C1 segment of cervical spinal cord (tissue), 14 donors: Measurements from ENCODE around the gene MS4A12.
"Not testable (repeated sequence)": the region's sequence is repeated elsewhere in the genome, so short reads cannot be mapped to it uniquely, and the experiment has no call there.

ENCODE experiments used
- DNase-seq, 14 donors: peaks; one replicate each; lab custom pipeline; 2025; lab: John Stamatoyannopoulos, UW

The MS4A12 gene, protein sequence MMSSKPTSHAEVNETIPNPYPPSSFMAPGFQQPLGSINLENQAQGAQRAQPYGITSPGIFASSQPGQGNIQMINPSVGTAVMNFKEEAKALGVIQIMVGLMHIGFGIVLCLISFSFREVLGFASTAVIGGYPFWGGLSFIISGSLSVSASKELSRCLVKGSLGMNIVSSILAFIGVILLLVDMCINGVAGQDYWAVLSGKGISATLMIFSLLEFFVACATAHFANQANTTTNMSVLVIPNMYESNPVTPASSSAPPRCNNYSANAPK

DNA sequence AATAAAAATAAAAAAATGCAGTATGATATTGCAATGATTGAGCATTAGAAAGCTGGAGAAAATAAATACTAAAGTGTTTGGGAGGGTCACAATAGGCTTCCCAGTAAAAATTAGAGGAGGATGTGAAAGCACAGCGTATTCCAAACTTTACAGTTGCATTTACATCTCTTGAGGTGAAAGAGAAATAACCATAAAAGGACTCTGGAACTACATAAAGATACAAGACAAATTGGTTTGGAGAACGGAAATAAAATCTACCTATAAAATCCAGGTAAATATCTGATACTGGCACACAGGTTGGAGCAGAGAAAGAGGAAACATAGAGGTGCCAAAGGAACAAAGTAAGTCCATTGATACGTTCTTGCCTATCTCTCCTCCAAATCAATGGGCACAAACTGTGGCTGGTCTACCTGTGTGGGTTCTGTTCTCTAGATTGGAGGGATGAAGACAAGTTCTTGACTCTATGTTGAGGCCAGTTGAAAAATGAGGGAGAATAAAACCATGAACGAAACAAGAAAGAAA lies at the start of gene MS4A12:
MS4A12 (plus strand) TSS at position 291 of the 522 bp plus-strand sequence. CDS start 4,541 bp downstream, outside the sequence.
- no peak for DNase-seq

DNA sequence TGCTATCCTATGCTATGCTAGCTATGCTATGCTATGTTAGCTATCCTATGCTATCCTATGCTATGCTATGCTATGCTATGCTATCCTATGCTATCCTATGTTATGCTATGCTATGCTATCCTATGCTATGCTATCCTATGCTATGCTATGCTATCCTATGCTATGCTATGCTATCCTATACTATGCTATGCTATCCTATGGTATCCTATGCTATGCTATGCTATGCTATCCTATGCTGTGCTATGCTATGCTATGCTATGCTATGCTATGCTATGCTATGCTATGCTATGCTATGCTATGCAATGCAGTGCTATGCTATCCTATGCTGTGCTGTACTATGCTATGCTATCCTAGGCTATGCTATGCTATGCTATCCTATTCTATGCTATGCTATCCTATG lies 45.5 kb upstream of the MS4A12 start:
- no peak for DNase-seq

DNA sequence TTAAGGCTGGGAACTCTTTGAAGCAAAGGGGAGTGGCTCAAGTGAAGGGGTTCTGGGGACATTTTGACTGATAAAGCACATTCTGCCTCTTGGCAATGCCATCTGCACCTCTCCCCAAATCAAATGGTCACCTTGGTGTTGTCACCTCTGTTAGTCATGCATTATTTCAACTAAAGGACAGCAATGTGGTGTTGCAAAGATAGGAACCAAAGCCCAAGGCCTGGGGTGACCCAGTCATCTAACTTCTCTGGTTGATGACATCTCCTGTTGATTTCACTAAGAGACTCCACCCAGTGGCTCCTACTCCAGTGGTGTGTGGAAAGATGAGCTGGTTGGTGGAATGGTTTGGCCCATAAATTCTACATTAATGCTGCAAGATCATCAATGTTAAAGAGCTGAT lies 44.7 kb upstream of the MS4A12 start:
- no peak for DNase-seq

DNA sequence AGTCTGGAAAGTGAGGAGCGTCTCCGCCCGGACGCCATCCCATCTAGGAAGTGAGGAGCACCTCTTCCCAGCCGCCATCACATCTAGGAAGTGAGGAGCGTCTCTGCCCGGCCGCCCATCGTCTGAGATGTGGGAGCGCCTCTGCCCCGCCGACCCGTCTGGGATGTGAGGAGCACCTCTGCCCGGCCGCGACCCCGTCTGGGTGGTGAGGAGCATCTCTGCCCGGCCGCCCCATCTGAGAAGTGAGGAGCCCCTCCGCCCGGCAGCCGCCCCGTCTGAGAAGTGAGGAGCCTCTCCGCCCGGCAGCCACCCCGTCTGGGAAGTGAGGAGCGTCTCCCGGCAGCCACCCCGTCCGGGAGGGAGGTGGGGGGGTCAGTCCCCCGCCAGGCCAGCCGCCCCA lies 41.4 kb upstream of the MS4A12 start:
- not testable (repeated sequence) for DNase-seq

DNA sequence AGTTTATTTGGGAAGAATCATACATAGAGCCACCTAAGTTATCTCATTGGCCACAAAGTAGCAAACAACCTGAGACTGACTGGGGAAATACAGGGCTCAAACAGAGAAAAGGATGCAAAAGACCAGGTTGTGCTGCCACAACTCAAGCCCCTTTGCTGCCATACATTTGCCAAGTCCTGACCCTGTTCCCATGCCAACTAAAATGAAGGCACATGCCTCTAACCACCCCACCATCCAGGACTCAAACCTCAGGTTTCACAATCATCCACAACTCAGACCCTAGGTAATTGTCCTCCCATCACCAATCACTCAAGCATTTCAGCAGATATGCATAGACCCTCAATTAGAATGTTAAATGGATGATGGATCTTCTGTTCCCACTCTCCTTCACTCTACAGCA lies 38.4 kb upstream of the MS4A12 start:
- DNase-seq: no peak

DNA sequence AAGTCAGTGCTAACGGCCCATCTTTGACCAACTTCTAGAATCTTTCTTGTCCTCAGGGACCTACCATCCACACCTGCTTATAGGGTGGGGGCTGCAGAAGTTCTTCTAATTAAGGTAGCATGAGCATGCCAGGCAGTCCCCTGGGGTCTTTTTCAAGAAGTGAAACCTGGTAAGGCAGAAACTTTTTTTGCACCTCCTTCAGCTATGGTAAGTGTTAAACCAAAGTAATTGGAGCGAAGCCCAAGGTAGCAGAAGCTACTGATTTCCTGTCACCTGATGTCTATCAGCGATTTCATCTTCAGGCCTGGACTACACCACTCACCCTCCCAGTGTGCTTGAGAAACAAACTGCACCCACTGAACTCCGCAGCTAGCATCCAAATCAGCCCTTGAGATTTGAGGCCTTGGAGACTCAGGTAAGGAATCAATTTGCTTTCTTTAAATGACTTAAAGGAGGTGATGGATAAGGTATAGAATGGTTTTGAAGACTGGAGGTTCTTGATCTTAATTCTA lies 37.0 kb upstream of the MS4A12 start, which contains the start of gene MS4A1:
MS4A1 (plus strand) TSS at position 317 of the 512 bp plus-strand sequence. CDS start 6,528 bp downstream, outside the sequence.
- DNase-seq: no peak

DNA sequence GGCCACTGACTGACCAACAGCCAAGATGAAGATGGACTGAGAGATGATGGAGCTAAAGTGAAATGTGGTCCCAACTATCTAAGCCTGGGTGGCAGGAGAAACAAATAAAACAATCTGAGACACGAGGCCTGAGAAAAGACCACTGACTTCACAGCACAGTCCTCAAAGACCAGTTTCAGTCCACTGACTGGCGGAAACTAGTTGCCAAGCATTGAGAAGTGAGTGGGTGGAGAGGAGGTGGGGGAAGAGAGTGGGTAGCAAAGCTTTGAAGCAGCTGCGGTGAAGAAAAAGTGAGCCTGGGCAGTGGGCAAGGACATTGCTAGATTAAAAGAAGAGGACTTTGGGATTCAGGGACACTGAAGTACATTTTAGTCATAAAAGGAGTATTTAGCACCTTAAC lies 35.0 kb upstream of the MS4A12 start:
- no peak for DNase-seq

DNA sequence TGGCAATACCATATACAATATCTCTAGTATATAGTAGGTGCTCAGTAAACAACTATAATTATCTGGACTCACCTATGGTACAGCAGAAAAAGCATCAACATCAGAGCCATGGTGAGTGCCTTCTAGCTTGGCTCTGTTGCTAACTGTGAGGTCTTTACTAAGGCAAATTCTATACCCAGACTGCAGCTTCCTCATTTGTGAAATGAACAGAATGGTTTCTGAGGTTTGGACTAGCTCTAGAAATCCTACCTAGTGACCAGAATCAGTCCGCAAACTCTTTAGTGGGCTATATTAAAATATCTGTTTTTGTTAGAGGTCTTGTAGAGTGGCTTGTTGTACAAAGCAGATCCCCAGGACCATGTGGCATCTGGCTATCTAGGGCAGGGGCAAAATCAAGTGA lies 33.2 kb upstream of the MS4A12 start:
- no peak for DNase-seq

DNA sequence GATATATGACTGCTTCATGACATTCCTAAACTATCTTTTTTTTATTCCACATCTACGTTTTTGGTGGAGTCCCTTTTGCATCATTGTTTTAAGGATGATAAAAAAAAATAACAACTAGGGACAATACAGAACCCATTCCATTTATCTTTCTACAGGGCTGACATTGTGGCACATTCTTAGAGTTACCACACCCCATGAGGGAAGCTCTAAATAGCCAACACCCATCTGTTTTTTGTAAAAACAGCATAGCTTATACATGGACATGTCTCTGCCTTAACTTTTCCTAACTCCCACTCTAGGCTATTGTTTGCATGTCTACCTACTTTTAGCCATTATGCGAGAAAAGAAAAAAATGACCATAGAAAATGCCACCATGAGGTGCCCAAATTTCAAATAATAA lies 23.7 kb upstream of the MS4A12 start:
- no peak for DNase-seq

DNA sequence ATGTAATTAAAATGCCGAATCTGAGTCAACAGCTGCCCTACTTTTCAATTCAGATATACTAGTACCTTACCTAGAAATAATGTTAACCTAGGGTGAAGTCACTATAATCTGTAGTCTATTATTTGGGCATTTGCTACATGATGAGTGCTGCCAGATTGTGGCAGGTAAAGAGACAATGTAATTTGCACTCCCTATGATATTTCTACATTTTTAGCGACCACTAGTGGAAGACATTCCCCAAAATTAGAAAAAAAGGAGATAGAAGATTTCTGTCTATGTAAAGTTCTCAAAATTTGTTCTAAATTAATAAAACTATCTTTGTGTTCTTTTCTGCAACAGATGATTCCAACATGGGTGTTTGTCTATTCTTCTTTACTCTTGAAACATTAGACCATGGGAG lies 22.9 kb upstream of the MS4A12 start:
- DNase-seq: no peak

DNA sequence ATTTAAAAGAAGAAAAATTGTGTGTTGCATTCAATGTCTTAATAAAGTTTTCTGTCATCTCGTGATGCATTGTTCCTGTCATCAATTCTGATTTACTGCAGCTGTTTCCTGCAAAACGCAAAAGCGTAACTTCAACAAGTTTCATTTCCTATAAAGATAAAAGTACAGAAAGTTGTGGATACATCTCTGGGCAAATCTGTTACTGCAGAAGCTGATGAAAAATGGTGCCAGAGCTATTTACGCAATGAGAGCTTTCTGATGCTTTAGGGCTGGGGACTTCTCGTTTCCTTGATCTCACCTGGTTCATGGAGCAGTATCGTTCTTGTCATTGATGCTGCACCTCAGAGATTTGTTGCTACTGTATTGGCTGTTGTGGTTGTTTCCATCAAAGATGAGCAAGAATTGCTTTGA lies 15.5 kb upstream of the MS4A12 start:
- DNase-seq: no peak

DNA sequence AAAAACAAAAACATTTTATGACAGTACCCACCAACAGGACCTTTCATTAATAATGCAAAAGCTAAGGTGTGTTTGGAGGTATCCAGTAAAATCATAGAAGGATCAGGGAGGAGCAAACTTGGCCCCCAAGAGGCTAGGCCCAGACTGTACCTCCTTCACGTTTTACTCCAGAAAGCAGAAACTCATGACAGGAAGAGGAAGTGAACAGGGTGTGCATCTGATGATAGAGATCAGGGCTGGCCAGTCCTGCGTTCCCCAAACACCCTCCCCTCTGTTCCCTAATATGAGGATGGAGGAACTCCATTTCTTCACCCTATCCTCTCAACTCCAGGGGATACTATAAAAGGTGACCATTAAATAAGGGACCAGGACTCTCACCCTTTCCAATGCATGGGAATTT lies 10.2 kb upstream of the MS4A12 start:
- DNase-seq: no peak

DNA sequence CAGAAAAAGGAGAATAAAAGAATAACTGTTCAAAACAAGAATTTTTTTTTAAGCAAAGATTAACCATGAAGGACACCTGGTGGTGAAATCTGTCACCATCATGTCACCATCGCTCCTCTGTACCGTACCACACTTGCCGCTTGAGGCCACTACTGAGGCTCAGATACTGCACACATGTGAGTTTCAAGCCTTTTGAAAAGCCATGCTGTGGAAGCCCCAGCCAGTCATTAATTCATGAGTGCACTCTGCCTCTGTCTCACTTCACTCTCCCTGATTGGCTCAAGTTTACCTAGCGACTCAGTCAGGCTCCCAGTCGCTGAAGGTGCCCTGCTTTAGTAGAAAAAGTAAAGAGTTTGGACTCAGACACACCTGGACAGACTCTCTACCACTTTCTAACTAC lies 6.6 kb upstream of the MS4A12 start:
- DNase-seq: no peak

DNA sequence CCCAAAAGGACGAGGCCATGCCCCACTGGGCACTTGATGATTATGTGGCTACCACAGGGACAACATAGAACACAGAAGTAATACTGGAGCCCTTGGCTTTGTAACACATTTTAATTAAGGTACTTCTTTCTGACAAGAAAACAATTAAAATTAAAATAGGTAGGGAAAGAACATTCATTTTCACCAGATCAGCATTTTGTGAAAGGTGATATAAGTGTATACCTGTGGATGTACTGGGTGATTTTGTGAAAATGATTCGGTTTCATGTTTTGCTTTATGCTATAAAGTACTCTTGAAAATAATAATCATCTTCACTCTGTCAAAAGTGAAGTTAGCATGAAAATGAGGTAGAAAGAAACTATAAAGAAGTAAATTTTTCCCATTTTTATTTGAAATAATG lies 876 bp downstream of the MS4A12 start:
- no peak for DNase-seq

DNA sequence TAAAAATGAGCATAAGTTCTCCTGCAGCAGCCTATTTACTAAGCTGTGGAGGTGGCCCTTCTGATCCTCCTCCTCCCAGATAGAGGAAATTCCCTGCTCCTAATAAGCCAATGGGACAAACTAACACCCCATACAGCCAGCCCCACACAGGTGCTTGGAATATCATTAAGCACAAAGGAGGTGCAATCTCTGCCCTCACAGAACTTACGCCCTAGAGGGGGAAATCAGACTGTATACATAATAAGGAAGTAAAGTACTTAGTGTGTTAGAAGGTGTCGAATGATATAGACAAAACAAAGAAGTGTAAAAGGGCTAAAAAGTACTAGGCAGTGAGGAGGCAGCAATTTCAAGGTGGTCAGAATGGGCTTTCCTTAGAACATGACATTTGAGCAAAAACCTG lies 5.8 kb downstream of the MS4A12 start:
- DNase-seq: peak in 1 of 14 donors; percentile 2

DNA sequence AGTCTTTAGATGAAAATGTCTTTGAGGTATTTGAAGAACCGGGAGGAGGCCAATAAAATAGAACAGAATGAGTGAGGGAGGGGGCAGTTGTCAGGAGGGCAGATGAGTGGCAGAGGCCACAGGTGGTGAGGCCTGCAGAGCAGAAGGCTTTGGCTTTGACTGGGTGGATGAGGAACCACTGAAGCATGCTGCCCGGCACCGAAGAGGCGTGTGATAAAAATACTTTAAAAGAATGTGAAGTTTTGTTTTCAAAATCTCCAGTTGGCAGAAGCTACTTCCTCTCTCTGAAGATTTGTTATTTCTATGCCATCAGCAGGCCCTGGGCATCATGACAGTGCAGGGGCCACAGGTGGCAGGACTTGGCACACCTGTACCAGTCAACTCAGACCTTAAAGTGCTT lies 6.3 kb downstream of the MS4A12 start:
- peak in 1 of 14 donors; percentile 13 for DNase-seq

DNA sequence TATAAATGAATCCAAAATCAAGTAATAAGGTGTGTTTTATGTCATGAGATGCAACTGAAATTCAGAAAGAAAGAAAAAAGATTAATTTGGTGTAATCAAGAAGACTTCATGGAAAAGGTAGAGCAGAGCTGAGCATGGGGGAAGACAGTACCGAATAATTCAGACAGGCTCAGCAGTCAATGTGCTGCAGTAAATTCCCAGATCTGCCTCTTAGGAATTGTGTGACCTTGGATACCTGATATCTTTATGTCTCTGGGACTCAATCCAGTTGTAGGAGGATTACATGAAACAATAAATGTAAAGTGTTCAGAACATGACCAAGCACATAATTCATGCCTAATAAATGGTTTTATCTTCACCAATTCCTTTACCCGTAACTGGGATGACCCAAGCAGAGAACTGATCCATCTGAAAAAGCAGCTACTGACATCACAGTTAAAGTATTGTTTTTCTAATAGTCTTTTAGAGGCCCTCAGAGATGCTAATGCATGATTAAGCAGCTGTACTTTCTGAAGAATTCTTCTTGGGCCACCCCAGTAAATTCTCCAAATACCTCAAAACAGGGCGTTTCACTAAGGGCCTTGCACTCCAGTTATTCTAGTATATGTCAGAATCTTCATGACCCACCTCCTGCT lies 7.8 kb downstream of the MS4A12 start:
- no peak for DNase-seq

DNA sequence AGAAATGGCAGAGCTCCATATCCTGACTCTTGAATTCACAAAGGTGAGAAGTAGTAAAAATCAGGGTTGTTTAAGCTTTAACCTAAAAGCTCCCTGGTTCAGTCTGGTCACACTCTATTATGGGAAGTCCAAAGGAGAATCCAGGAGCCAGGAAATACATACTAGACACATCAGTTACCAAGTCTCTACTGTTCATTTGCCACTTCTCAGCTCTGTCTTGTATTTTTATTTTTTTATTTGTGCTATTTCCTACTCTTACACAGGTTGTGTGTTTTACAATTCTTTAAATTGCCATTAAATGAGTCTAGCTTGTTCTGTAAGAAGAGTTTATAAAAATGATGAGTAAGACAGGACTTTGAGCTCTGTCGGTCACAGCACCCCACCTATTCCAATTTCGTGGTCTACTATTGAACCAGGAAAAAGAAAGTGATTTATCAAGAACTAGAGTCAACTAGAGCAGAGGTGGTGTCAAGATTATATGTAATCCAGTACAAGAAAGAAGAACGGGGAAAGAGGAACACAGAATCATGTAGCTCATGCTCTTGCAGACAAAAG lies 9.7 kb downstream of the MS4A12 start:
- DNase-seq: no peak

DNA sequence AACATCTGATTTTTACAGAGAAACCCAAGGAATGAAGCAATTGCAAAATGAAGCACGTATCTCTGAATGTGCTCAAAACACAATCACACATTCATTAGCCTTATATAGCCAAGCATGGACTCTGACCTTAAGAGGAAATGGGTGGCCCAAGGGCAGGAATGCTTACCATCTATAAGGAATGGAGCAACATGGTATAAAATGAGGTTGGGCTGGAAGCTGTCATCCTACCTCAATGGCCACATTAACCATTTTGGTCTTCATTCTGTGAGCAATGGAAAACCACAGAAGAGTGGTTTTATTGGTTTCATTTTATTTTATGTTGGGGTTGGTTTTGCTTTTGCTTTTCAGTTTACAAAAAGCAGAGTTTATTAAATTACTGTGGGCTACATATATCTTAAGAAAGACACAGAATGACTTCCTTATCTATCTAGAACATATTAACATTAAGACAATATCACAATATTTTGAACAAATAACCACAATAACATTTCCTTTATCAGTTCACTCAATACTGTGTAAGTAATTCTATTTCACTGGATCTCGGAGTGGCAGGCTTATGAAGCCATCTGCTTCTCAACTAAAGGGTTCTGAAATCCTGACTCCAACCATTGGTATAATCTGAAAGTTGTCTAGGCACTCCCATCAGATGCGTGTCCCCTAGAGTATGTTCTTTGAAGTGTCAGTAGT lies 11.8 kb downstream of the MS4A12 start:
- no peak for DNase-seq

DNA sequence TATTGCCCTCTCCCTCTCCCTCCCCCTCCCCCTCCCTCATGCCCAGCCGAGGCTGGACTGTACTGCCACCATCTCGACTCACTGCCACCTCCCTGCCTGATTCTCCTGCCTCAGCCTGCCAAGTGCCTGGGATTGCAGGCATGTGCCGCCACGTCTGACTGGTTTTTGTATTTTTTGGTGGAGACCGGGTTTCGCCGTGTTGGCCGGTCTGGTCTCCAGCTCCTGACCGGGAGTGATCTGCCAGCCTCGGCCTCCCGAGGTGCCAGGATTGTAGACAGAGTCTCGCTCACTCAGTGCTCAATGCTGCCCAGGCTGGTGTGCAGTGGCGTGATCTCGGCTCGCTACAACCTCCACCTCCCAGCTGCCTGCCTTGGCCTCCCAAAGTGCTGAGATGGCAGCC lies 17.0 kb downstream of the MS4A12 start:
- DNase-seq: not testable (repeated sequence)

DNA sequence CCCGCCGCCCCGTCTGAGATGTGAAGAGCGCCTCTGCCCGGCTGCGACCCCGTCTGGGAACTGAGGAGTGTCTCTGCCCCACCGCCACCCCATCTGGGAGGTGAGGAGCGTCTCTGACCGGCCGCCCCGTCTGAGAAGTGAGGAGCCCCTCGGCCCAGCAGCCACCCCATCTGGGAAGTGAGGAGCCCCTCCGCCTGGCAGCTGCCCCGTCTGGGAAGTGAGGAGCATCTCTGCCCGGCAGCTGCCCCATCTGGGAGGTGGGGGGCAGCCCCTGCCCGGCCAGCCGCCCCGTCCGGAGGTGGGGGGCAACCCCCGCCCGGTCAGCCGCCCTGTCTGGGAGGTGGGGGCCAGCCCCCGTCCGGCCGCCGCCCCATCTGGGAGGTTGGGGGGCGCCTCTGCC lies 17.6 kb downstream of the MS4A12 start:
- DNase-seq: not testable (repeated sequence)

DNA sequence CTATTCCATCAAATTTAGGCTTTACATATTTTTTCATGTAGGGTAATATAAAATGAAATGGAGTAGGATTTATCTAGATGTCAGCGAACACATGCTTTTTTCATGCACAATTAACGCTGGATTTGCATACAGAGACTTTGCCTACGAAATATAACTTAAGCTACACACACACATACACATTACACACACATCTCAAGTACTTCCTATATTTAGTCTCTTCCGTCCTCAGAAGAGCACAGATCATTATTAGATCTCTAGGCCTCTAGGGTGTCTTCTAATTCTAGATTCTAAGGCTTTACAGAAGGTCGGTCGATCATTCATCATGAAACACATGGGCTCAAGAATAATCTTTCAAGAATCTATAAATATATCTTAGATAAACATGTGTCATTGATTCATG lies 18.8 kb downstream of the MS4A12 start:
- DNase-seq: no peak
